Activated CD4-positive, alpha-beta T cell treated with anti-CD3 and anti-CD28 coated beads, Interleukin-2, amount 10 ng/mL, durations not matched to agents 7 days and 5 days (primary cell): ENCODE measurements around the gene COL15A1. TPM values are rescaled to one million over a fixed set of nuclear protein-coding genes. Genes with fewer than 3 reads are reported as not detected.
"Not testable (repeated sequence)": the region's sequence is repeated elsewhere in the genome, so short reads cannot be mapped to it uniquely, and the experiment has no call there.

Experiments used
- CTCF ChIA-PET: fragments of 350-600 bp; sonication (Branson Sonifier 250); formaldehyde crosslinking; loops from one replicate; lab custom pipeline; 2021; ENCODE audit warnings: antibody characterized with exemption; lab: Charles Lee
- POLR2A ChIA-PET: fragments of 350-600 bp; sonication (Branson Sonifier 250); formaldehyde crosslinking; loops from one replicate; lab custom pipeline; 2021; ENCODE audit warnings: antibody characterized with exemption; lab: Charles Lee
- DNase-seq: peaks from one replicate; pipeline ENCODE4 v3.0.0-alpha.2; 2020
- H3K27ac Mint-ChIP-seq: one replicate; pipeline ENCODE4 v1.8.0; 2021; ENCODE audit warnings: mild to moderate bottlenecking, moderate library complexity, mixed read lengths
- H3K27me3 Mint-ChIP-seq: one replicate; pipeline ENCODE4 v1.8.0; 2021; ENCODE audit warnings: mixed read lengths
- H3K36me3 Mint-ChIP-seq: one replicate; pipeline ENCODE4 v1.8.0; 2021; ENCODE audit warnings: low read depth, mixed read lengths
- H3K4me1 Mint-ChIP-seq: one replicate; pipeline ENCODE4 v1.8.0; 2021; ENCODE audit warnings: mixed read lengths
- H3K4me3 Mint-ChIP-seq: one replicate; pipeline ENCODE4 v1.8.0; 2021; ENCODE audit warnings: mild to moderate bottlenecking, moderate library complexity, mixed read lengths
- H3K9me3 Mint-ChIP-seq: one replicate; pipeline ENCODE4 v1.8.0; 2021; ENCODE audit warnings: mixed read lengths
- total RNA-seq, 2 experiments: library from RNA; stranded (reverse); gene quantifications; one replicate each; pipeline ENCODE4 v1.2.3, GENCODE V29; 2021

The COL15A1 gene
- total RNA-seq, 2 experiments from 2014 or later = 0.07 to 0.12 TPM

DNA sequence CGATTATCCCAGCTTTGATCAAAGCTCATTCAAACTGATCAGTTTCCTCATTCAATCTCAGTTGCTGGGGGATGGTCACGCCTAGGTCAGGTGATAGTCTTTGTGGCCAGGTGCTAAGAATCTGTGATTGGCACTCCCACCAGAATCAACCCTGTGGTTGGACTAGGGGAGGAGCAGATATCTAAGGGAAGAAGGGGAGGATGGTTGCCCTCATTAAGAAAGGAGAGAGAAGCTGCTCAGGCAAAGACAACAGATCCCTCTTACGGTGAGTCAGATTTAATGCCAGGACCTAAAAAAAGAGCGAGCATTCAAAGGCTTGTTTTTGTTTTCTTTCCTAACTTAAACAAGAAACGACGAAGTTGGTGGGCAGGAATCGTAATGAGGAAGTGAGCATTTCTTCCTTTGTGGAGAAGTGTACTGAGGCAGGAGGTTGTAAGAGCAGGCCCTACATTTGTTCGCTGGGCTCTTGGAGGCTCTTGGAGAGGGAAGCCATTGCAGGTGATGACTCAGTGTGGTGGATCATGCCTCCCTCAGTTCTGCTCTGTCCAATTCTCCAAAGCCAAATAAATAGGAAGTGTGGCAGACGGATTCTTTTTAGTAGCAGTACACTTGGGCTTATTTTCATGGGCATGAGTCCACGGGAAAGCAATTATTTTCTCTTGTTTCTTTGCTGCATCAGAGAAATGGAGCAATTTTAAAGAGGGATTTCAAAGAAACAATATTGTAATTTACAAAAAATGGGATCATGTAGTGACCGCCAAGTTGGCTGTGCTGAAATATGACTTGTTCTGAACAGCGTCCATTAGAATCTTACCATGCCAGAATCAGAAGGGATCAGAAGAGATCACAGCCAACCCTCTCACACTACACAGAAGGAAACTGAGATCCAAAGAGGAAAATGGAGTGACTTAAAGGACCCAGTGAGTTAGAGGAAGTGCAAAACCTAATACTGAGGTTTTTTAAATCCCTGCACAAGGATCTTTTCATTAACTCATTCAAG, 142.5 kb downstream of the COL15A1 start:
- ChIA-PET POLR2A (no interaction called here), CTCF (interaction anchor here (0.8 to 1.3 kb wide), 2 partner anchors 17 to 27 kb away, joined by 4 read pairs; no protein-coding TSS in a partner anchor)
- Mint-ChIP-seq H3K4me3 (no peak overlapping the region), H3K27me3 (peaks cover 7% of the 10 kb centered on the region), H3K4me1 (peaks cover 26% of the 10 kb centered on the region), H3K36me3 (peaks cover 25% of the 10 kb centered on the region), H3K27ac (no peak overlapping the region), H3K9me3 (peaks cover 23% of the 10 kb centered on the region)
- no peak for DNase-seq

DNA sequence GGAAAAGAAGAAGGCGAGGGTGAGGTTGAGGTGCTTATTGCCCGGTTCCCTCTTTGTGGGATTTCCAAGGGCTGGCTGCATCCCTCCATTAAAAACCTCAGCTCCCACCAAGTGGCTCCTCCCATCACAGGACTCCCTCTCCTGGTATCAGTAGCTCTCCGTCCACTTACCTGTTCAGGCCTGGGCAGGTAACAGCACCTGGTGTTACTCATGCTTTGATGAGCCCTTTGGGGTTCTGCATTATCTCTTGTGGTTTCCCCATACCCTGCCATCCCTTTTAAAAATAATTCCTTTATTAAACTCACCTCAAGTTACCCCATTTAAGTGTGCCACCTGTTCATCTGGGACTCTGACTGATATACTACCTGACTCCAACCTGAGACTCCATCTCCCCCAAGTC, 143.8 kb downstream of the COL15A1 start:
- H3K4me1 Mint-ChIP-seq = peaks cover 37% of the 10 kb centered on the region
- CTCF ChIA-PET = interaction anchor here (0.6 kb wide), 1 partner anchor 74 kb away, joined by 3 read pairs; no protein-coding TSS in a partner anchor
- no peak for DNase-seq
- peaks cover 5% of the 10 kb centered on the region for H3K27me3 Mint-ChIP-seq
- no peak overlapping the region for H3K4me3 Mint-ChIP-seq
- H3K9me3 Mint-ChIP-seq = peaks cover 28% of the 10 kb centered on the region
- no peak overlapping the region for H3K27ac Mint-ChIP-seq
- H3K36me3 Mint-ChIP-seq = peaks cover 32% of the 10 kb centered on the region
- POLR2A ChIA-PET = interaction anchor here (0.6 kb wide), 1 partner anchor 49 kb away, joined by 4 read pairs; no protein-coding TSS in a partner anchor

DNA sequence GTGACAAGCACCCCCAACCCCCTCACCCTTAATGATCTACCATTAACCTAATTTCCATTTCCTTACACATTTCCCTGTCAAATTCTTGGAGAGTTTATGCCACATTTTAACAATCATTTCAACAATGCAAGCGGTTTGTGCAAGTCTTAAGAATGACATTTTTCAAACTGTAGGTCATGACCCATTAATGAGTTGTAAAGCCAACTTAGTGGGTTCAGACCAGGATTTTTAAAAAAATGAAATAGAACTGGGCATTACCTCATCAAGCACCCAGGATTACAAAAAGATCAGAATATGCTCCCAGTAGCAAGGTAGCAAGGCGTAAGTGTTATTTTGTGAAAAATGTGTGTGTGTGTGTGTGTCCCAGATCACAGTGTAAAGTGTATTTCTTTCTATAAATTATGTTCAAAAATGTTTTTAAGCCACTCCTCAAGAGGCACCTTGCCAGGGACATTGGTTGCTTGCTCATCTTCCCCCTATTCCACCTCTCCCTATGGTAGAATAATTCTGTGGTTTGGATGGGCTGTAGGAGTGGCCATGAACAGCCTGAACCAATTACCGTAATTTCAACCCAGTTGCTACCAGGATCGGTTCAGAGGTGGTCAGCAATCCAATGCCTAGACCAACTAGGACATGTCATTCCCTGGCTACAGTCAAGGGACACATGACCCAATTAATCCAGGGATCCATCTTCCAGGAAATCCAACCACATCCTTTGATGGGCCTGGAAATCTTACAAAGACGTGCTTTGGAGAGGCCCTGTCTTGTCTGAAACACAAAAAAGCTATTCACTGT, 146.8 kb downstream of the COL15A1 start:
- POLR2A ChIA-PET = no interaction called here
- no peak for DNase-seq
- H3K4me1 Mint-ChIP-seq = peaks cover 61% of the 10 kb centered on the region
- no peak overlapping the region for H3K4me3 Mint-ChIP-seq
- H3K27me3 Mint-ChIP-seq = no peaks in the 10 kb centered on the region
- H3K9me3 Mint-ChIP-seq = peaks cover 31% of the 10 kb centered on the region
- peaks cover 41% of the 10 kb centered on the region for H3K36me3 Mint-ChIP-seq
- CTCF ChIA-PET = interaction anchor here (1.0 to 5.7 kb wide), 4 partner anchors 7 to 32 kb away, joined by 3 to 53 read pairs (median 13); partner anchors contain the start of gene TGFBR1
- H3K27ac Mint-ChIP-seq = peak overlapping the region; percentile 52

DNA sequence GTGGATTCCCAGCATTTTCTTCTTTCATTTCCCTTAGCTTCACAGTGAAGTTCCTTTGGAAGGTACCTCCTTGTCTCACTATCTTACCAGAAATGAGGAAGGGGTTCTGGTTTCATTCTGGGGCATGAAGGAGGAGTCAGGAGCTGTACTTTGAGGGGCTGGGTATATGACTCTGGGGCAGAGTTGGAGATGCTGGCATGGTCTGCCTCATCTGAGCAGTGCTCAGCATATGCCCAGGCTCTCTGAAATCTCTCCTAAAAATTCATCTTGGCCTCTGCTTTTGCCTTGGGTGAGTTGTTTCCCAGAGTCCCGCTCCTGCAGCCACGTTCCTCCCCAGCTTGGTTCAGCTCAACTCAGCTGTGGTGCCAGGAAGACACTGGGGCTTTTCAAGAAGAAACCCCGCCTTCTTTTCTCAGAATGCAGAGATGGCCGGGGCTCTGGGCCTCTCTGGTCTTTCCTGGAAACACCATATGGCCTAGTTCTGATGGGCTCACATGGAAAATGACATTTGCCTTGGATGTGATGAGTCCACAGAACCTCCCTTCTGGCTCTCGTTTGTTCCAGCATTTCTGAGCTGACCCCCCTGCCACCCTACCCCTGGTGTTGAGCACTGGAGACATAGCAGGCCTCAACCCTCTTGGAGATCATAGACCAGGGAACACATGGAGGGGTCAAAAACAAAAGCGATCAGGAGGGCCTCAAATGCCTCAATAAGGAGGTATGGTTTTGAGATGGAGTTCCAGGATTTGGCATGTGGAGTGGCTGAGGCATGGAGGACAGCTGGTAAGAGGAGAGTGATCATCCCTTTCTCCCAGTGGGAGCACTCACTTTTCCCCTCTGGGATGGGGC, 149.2 kb downstream of the COL15A1 start:
- Mint-ChIP-seq H3K36me3 (peaks cover 39% of the 10 kb centered on the region), H3K27ac (peak overlapping the region; percentile 95), H3K4me3 (peak overlapping the region; percentile 32), H3K27me3 (no peaks in the 10 kb centered on the region), H3K4me1 (peaks cover 71% of the 10 kb centered on the region), H3K9me3 (peaks cover 30% of the 10 kb centered on the region)
- peak; percentile 64 for DNase-seq
- ChIA-PET CTCF (interaction anchor here (0.7 to 5.7 kb wide), 7 partner anchors 11 to 62 kb away, joined by 3 to 53 read pairs (median 4); partner anchors contain the start of gene TGFBR1), POLR2A (no interaction called here)

GRCh38 chr9:99093492-99093791, 149.7 kb downstream of the COL15A1 start:
- Mint-ChIP-seq H3K4me1 (peaks cover 73% of the 10 kb centered on the region), H3K36me3 (peaks cover 37% of the 10 kb centered on the region), H3K27ac (peak overlapping the region; percentile 95), H3K27me3 (no peaks in the 10 kb centered on the region), H3K9me3 (peaks cover 30% of the 10 kb centered on the region), H3K4me3 (no peak overlapping the region)
- DNase-seq = peak; percentile 44
- ChIA-PET CTCF (interaction anchor here (1.1 to 5.7 kb wide), 3 partner anchors 11 to 35 kb away, joined by 3 to 53 read pairs (median 16); partner anchors contain the start of gene TGFBR1), POLR2A (no interaction called here)

DNA sequence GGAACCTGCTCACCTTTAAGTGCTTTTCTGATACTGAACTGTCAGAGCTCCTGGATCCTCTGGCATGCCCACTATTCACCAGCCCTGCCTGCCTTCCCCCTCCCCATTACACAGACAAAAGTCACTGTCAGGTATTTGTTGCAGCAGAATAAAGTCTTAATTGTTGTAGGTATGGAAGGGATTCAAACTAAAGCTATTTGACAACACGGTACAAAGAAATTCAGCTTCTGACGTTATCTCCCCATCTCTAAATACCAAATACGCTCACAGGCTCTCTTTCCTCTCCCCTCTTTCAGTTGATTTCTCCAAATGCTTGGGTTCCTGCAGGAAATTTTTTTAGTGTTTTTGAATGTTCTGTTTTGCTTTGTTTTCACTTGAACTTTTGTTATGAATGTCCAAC, 151.9 kb downstream of the COL15A1 start:
- Mint-ChIP-seq H3K4me3 (no peak overlapping the region), H3K4me1 (peaks cover 82% of the 10 kb centered on the region), H3K27me3 (no peaks in the 10 kb centered on the region), H3K36me3 (peaks cover 40% of the 10 kb centered on the region), H3K27ac (no peak overlapping the region), H3K9me3 (peaks cover 29% of the 10 kb centered on the region)
- CTCF ChIA-PET = interaction anchor here (1.4 to 5.7 kb wide), 2 partner anchors 9 to 72 kb away, joined by 4 to 53 read pairs; partner anchors contain the start of gene TGFBR1
- no peak for DNase-seq
- POLR2A ChIA-PET = interaction anchor here (1.4 kb wide), 1 partner anchor 9 kb away, joined by 5 read pairs; the partner anchor contains the start of gene TGFBR1

- Mint-ChIP-seq H3K36me3 (peaks cover 38% of the 10 kb centered on the region), H3K4me1 (peaks cover 76% of the 10 kb centered on the region), H3K27ac (no peak overlapping the region), H3K4me3 (no peak overlapping the region), H3K27me3 (no peaks in the 10 kb centered on the region), H3K9me3 (peaks cover 26% of the 10 kb centered on the region)
- ChIA-PET POLR2A (interaction anchor here (1.4 kb wide), 1 partner anchor 8 kb away, joined by 5 read pairs; the partner anchor contains the start of gene TGFBR1), CTCF (interaction anchor here (1.4 to 5.7 kb wide), 2 partner anchors 8 to 17 kb away, joined by 5 to 53 read pairs; partner anchors contain the start of gene TGFBR1)
- DNase-seq = no peak
Measured at GRCh38 chr9:99096409-99096808, 152.7 kb downstream of the COL15A1 start.

- POLR2A ChIA-PET, H3K27me3 Mint-ChIP-seq, H3K27ac Mint-ChIP-seq, CTCF ChIA-PET, DNase-seq, H3K4me3 Mint-ChIP-seq: not testable (repeated sequence)
- peaks cover 60% of the 10 kb centered on the region for H3K4me1 Mint-ChIP-seq
- peaks cover 21% of the 10 kb centered on the region for H3K9me3 Mint-ChIP-seq
- peaks cover 24% of the 10 kb centered on the region for H3K36me3 Mint-ChIP-seq
Measured at GRCh38 chr9:99099806-99100585, 156.3 kb downstream of the COL15A1 start.

GRCh38 chr9:99101271-99101670, 157.6 kb downstream of the COL15A1 start:
- ChIA-PET CTCF (interaction anchor here (0.7 to 7.0 kb wide), 5 partner anchors 8 to 39 kb away, joined by 3 to 53 read pairs (median 3); no protein-coding TSS in a partner anchor), POLR2A (no interaction called here)
- Mint-ChIP-seq H3K9me3 (peaks cover 21% of the 10 kb centered on the region), H3K4me1 (peaks cover 53% of the 10 kb centered on the region), H3K4me3 (no peak overlapping the region), H3K27ac (no peak overlapping the region), H3K36me3 (peaks cover 28% of the 10 kb centered on the region), H3K27me3 (no peaks in the 10 kb centered on the region)
- no peak for DNase-seq

DNA sequence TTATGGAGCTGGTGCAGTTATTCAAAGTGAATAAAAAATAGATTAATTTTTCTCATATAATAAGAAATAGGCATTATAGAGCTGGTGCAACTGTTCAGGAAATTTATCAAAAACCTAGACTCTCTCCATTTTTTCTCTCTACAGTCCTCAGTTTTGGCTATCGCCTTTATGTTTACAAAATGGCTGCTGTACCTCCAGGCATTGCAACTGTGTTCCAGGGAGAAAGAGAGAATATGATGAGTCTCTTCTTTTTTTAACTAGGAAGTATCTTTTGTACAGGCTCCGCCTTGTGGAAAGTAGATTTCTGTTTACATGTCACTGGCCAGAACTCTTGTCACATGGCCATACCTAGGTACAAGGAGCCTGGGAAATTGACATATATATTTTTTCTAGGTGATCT, 158.1 kb downstream of the COL15A1 start:
- peaks cover 17% of the 10 kb centered on the region for H3K9me3 Mint-ChIP-seq
- ChIA-PET CTCF (interaction anchor here (0.7 to 7.0 kb wide), 6 partner anchors 8 to 39 kb away, joined by 3 to 53 read pairs (median 3); no protein-coding TSS in a partner anchor), POLR2A (no interaction called here)
- H3K4me3 Mint-ChIP-seq = no peak overlapping the region
- no peaks in the 10 kb centered on the region for H3K27me3 Mint-ChIP-seq
- no peak overlapping the region for H3K27ac Mint-ChIP-seq
- H3K4me1 Mint-ChIP-seq = peaks cover 53% of the 10 kb centered on the region
- H3K36me3 Mint-ChIP-seq = peaks cover 30% of the 10 kb centered on the region
- DNase-seq = no peak
